Measurements from ENCODE around the gene ELMO1.

GRCh38 chr7:37438906-37439652 lies 9.6 kb downstream of the ELMO1 start:
- TF ChIP-seq TEAD2 (CRISPR knock-in tag; IDR thresholded peaks at IDR 0.05) = no peak
- TF ChIP-seq RARA (CRISPR knock-in tag; IDR thresholded peaks at IDR 0.05) = no peak
- TF ChIP-seq ZNF318 (CRISPR knock-in tag; IDR thresholded peaks at IDR 0.05) = no peak
- TF ChIP-seq ZNF747 (CRISPR knock-in tag; IDR thresholded peaks at IDR 0.05; ENCODE audit: borderline replicate concordance) = no peak

Measured in HepG2 (cell line).